DMS79 treated with DMSO at 0.1 percent for 48 hours (cell line): ENCODE data around the gene SRGAP2C.
"Not testable (repeated sequence)": the region's sequence is repeated elsewhere in the genome, so short reads cannot be mapped to it uniquely, and the experiment has no call there.

Source experiments
- DNase-seq: peaks from one replicate; lab custom pipeline; 2025; lab: John Stamatoyannopoulos, UW

The SRGAP2C gene

DNA sequence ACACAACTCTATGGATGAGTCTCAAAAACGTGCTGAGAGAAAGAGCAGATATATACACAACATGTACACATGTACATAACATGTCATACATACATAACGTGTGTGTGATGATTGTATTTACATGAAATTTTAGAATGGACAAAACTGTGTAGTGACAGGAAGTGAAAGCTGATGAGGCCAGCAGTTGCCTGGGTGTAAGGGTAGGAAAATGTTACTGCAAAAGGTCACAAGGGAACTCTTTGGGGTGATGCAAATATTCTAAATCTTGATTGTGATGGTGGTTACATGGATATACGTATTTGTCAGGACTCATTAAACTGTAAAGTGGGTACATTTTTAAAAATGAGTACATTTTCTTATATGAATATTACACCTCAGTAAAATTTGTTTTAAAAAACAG lies 236.7 kb downstream of the SRGAP2C start:
- not testable (repeated sequence) for DNase-seq

DNA sequence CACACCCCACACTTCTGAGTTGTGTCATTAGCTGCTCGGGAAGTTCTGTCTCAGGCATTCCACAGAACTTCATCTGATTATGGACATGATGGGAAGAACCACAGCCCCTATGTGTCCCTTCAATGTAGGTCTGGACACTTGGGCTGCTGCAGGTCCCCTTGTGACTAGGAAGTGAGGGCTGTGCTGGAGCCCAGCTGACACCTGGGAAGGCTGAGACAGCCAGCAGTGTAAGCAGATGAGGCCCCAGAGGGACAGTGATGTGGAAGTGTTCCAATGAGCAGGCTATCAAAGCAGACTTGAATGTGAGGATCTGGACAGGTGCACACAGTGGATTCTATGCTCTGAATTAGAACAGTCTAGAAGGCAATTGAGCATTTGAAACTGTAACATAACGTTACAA lies 239.2 kb downstream of the SRGAP2C start:
- DNase-seq, result not testable (repeated sequence)

DNA sequence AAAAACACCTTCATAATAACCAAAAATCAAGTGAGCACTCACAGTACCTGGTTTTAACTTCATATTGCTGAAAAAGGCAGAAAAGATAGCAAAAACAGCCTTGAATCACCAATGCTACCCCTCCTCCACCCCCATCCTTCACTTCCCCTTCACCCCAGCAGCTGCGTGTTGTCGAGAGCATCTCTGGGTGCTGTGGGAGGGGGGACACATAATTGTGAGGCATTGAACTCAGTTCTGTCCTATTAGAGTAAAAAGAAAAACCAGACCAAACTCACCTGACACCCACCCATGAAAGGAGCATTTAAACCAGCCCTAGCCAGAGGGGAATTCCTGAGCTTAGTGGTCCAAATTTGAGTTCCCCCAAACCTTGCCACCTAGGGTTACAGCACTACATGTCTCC lies 248.7 kb downstream of the SRGAP2C start:
- DNase-seq, result not testable (repeated sequence)

DNA sequence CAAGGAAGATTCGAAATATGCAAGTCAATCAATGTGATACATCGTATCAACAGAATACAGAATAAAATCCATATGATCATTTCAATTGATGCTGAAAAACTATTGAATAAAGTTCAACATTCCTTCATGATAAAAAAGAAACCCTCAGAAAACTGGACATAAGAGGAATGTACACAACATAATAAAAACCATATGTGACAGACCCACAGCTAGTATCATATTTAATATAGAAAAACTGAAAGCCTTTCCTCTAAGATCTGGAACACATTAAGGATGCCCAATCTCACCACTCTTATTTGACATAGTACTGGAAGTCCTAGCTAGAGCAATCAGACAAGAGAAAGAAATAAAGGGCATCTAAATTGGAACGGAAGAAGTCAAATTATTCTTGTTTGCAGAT lies 254.1 kb downstream of the SRGAP2C start:
- DNase-seq, result not testable (repeated sequence)

DNA sequence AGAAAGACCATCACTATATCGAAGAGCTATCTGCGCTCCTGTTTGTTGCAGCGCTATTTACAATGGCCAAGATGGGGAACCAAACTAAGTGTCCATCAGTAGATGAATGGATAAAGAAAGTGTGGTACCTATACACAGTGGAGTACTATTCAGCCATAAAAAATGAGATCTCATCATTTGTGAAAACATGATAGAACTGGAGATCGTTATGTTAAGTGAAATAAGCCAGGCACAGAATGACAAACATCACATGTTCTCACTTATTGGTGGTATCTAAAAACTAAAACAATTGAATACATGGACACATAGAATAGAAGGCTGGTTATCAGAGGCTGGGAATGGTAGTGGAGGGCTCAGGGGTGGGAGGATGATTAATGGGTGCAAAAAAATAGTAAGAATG lies 256.2 kb downstream of the SRGAP2C start:
- no peak for DNase-seq
